Esophagus muscularis mucosa (tissue), 4 donors: ENCODE data around the gene GAS1. TPM values are rescaled to one million over a fixed set of nuclear protein-coding genes. Genes with fewer than 3 reads are reported as not detected.

Experiments used
- DNase-seq: peaks from one replicate; pipeline ENCODE4 v3.0.0-alpha.2; 2017; ENCODE audit errors: extremely low spot score
- H3K27ac ChIP-seq, 4 donors: fragments of 200-600 bp; sonication (generic); replicated peaks in 1 of 4; 1 replicate in 3 of 4; 2 replicates in 1 of 4; pipeline ENCODE4 v1.5.1; 2016 to 2019; ENCODE audit warnings: mild to moderate bottlenecking in 1 of 4
- H3K27me3 ChIP-seq, 4 donors: fragments of 200-600 bp; sonication (generic); one replicate each; pipeline versions ENCODE4 v1.5.1 to v1.6.0; 2016 to 2019
- H3K36me3 ChIP-seq, 4 donors: fragments of 200-600 bp; sonication (generic); one replicate each; pipeline ENCODE4 v1.5.1; 2016 to 2019
- H3K4me1 ChIP-seq, 4 donors: fragments of 200-600 bp; sonication (generic); one replicate each; pipeline ENCODE4 v1.5.1; 2016 to 2019
- H3K4me3 ChIP-seq, 4 donors: fragments of 200-600 bp; sonication (generic); 1 replicate in 2 of 4; 2 replicates in 2 of 4; pipeline ENCODE4 v1.5.1; 2016 to 2019; ENCODE audit warnings: mild to moderate bottlenecking in 4 of 4, moderate library complexity in 1 of 4
- H3K9me3 ChIP-seq, 4 donors: fragments of 200-600 bp; sonication (generic); 1 replicate in 3 of 4; 2 replicates in 1 of 4; pipeline ENCODE4 v1.5.1; 2016 to 2019
- CTCF ChIP-seq, 3 experiments: fragments of 200-600 bp in 2 of 3; fragments of 450-650 bp in 1 of 3; sonication (generic) in 2 of 3; IDR thresholded peaks; one replicate each; pipeline ENCODE4 v1.5.1; 2017 to 2019; ENCODE audit warnings: antibody characterized with exemption in 3 of 3, mild to moderate bottlenecking in 2 of 3, moderate library complexity in 1 of 3
- EP300 ChIP-seq: sonication (generic); formaldehyde crosslinking; IDR thresholded peaks from one replicate; pipeline ENCODE4 v1.6.1; 2017; ENCODE audit warnings: antibody characterized with exemption
- POLR2A ChIP-seq: fragments of 450-650 bp; IDR thresholded peaks from one replicate; pipeline ENCODE4 v1.6.1; 2017; ENCODE audit warnings: antibody characterized with exemption, moderate library complexity, mild to moderate bottlenecking, low read depth
- POLR2AphosphoS5 ChIP-seq, 2 donors: sonication (generic); formaldehyde crosslinking; IDR thresholded peaks; one replicate each; pipeline ENCODE4 v1.6.1; 2017; ENCODE audit warnings: antibody characterized with exemption in 2 of 2
- WGBS: methylation state at CpG from one replicate; pipeline ENCODE4 v1.1.5; 2018; 5-methylcytosine and 5-hydroxymethylcytosine counted together
- intact Hi-C: fragments of 100-400 bp; cut with DNase I; formaldehyde crosslinking; loops from one replicate; pipeline ENCODE4 v1.15.1; 2023
- total RNA-seq, 4 donors: library from RNA; depleted of rRNA; stranded (reverse); fragments of >200 nt; gene quantifications; one replicate each; pipeline versions ENCODE4 v1.1.0 to v1.2.1, GENCODE V29; 2016

The GAS1 gene
- total RNA-seq, 4 donors from 2014 or later: 47.4 to 152 (median 86.5) TPM

GRCh38 chr9:86983249-86983619, 35.9 kb upstream of the GAS1 start:
- no peak for TF ChIP-seq POLR2AphosphoS5 (IDR thresholded peaks at IDR 0.05)
- TF ChIP-seq EP300: no peak
- no peak for TF ChIP-seq CTCF (IDR thresholded peaks at IDR 0.05)
- no peak for TF ChIP-seq POLR2A
- no peak for DNase-seq
- Histone ChIP-seq H3K27ac (peak overlapping the region in 2 of 4 donors; percentile 28 to 31), H3K4me3 (no peak overlapping the region), H3K4me1 (peaks cover 0 to 28% (median 25%) of the 10 kb centered on the region in 4 donors), H3K27me3 (no peaks in the 10 kb centered on the region), H3K9me3 (no peaks in the 10 kb centered on the region), H3K36me3 (no peaks in the 10 kb centered on the region)
- intact Hi-C loops: no loop called here
- WGBS: 56% methylated on average over 4 of the region's 4 CpGs

GRCh38 chr9:86980802-86981201, 33.5 kb upstream of the GAS1 start:
- Histone ChIP-seq H3K27me3 (no peaks in the 10 kb centered on the region), H3K4me1 (peaks cover 0 to 32% (median 29%) of the 10 kb centered on the region in 4 donors), H3K9me3 (no peaks in the 10 kb centered on the region), H3K36me3 (no peaks in the 10 kb centered on the region), H3K4me3 (no peak overlapping the region), H3K27ac (no peak overlapping the region)
- intact Hi-C loops: no loop called here
- no peak for DNase-seq
- WGBS: 93% methylated on average over 3 of the region's 3 CpGs
- TF ChIP-seq EP300 (no peak), CTCF (IDR thresholded peaks at IDR 0.05) (no peak), POLR2AphosphoS5 (IDR thresholded peaks at IDR 0.05) (no peak), POLR2A (no peak)

- H3K4me3 ChIP-seq: no peak overlapping the region
- no peaks in the 10 kb centered on the region for H3K27me3 ChIP-seq
- intact Hi-C loops: no loop called here
- H3K27ac ChIP-seq: no peak overlapping the region
- H3K9me3 ChIP-seq: no peaks in the 10 kb centered on the region
- whole genome bisulfite sequencing: 88% methylated on average over 1 of the region's 1 CpG
- DNase-seq: no peak
- no peak for TF ChIP-seq POLR2A
- TF ChIP-seq CTCF (IDR thresholded peaks at IDR 0.05): no peak
- TF ChIP-seq POLR2AphosphoS5 (IDR thresholded peaks at IDR 0.05): no peak
- no peak for TF ChIP-seq EP300
- peaks cover 0 to 32% (median 29%) of the 10 kb centered on the region in 4 donors for H3K4me1 ChIP-seq
- H3K36me3 ChIP-seq: no peaks in the 10 kb centered on the region
Observed at GRCh38 chr9:86979657-86980056, 32.4 kb upstream of the GAS1 start.

GRCh38 chr9:86978922-86979474, 31.7 kb upstream of the GAS1 start:
- no peak overlapping the region for H3K27ac ChIP-seq
- H3K4me3 ChIP-seq: no peak overlapping the region
- 71% methylated on average over 6 of the region's 6 CpGs for WGBS
- TF ChIP-seq POLR2A: no peak
- no peak for TF ChIP-seq POLR2AphosphoS5 (IDR thresholded peaks at IDR 0.05)
- TF ChIP-seq EP300: no peak
- no peak for TF ChIP-seq CTCF (IDR thresholded peaks at IDR 0.05)
- no peaks in the 10 kb centered on the region for H3K27me3 ChIP-seq
- no peaks in the 10 kb centered on the region for H3K9me3 ChIP-seq
- H3K4me1 ChIP-seq: peaks cover 0 to 30% (median 28%) of the 10 kb centered on the region in 4 donors
- no peak for DNase-seq
- intact Hi-C loops: no loop called here
- no peaks in the 10 kb centered on the region for H3K36me3 ChIP-seq

GRCh38 chr9:86978413-86978812, 31.1 kb upstream of the GAS1 start:
- Histone ChIP-seq H3K36me3 (no peaks in the 10 kb centered on the region), H3K27me3 (no peaks in the 10 kb centered on the region), H3K9me3 (no peaks in the 10 kb centered on the region), H3K4me1 (peaks cover 0 to 24% (median 22%) of the 10 kb centered on the region in 4 donors), H3K27ac (no peak overlapping the region), H3K4me3 (no peak overlapping the region)
- intact Hi-C loops: no loop called here
- TF ChIP-seq POLR2A: no peak
- TF ChIP-seq CTCF (IDR thresholded peaks at IDR 0.05): no peak
- TF ChIP-seq EP300: no peak
- TF ChIP-seq POLR2AphosphoS5 (IDR thresholded peaks at IDR 0.05): no peak
- no peak for DNase-seq
- 75% methylated on average over 2 of the region's 2 CpGs for WGBS
